CD4-positive, alpha-beta memory T cell (primary cell): ENCODE results near the gene ANAPC16. TPM values are rescaled to one million over a fixed set of nuclear protein-coding genes. Genes with fewer than 3 reads are reported as not detected.
"Not testable (repeated sequence)": the region's sequence is repeated elsewhere in the genome, so short reads cannot be mapped to it uniquely, and the experiment has no call there.

ENCODE experiments used
- CTCF ChIA-PET: fragments of 350-600 bp; sonication (Branson Sonifier 250); formaldehyde crosslinking; loops from one replicate; lab custom pipeline; 2021; ENCODE audit warnings: inconsistent platforms; ENCODE audit not compliant: partially characterized antibody; lab: Charles Lee
- POLR2A ChIA-PET: fragments of 350-600 bp; sonication (Branson Sonifier 250); formaldehyde crosslinking; loops from one replicate; lab custom pipeline; 2021; ENCODE audit not compliant: partially characterized antibody; lab: Charles Lee
- DNase-seq, 5 donors: peaks; one replicate each; pipeline versions ENCODE4 v3.0.0 to v3.0.0-alpha.2; 2020 to 2022; ENCODE audit warnings: mixed read lengths in 1 of 5
- H3K27ac ChIP-seq: one replicate; pipeline ENCODE4 v1.7.0; 2013; ENCODE audit warnings: low read depth, low read length
- H3K27me3 ChIP-seq: 2 replicates; pipeline ENCODE4 v1.7.0; 2013; ENCODE audit warnings: mild to moderate bottlenecking, low read length, moderate library complexity; ENCODE audit not compliant: insufficient read depth
- H3K36me3 ChIP-seq: 2 replicates; pipeline ENCODE4 v1.7.0; 2013; ENCODE audit warnings: mild to moderate bottlenecking, low read length, moderate library complexity; ENCODE audit not compliant: insufficient read depth
- H3K4me1 ChIP-seq: 2 replicates; pipeline ENCODE4 v1.7.0; 2013; ENCODE audit warnings: mild to moderate bottlenecking, low read length, moderate library complexity; ENCODE audit not compliant: insufficient read depth
- H3K4me3 ChIP-seq, 2 donors: one replicate each; pipeline ENCODE4 v1.7.0; 2013; ENCODE audit warnings: low read length in 2 of 2, mild to moderate bottlenecking in 1 of 2
- H3K9me3 ChIP-seq, 2 donors: one replicate each; pipeline ENCODE4 v1.7.0; 2013; ENCODE audit warnings: low read length in 2 of 2, control low read depth in 1 of 2; ENCODE audit not compliant: control insufficient read depth in 1 of 2
- H3K27ac Mint-ChIP-seq, 7 donors: one replicate each; pipeline ENCODE4 v1.8.0; 2020 to 2021; ENCODE audit warnings: mixed read lengths in 7 of 7, mild to moderate bottlenecking in 6 of 7, inconsistent platforms in 3 of 7, moderate library complexity in 3 of 7
- H3K27me3 Mint-ChIP-seq, 2 donors: one replicate each; pipeline ENCODE4 v1.8.0; 2020 to 2021; ENCODE audit warnings: mixed read lengths in 2 of 2
- H3K36me3 Mint-ChIP-seq, 2 donors: one replicate each; pipeline ENCODE4 v1.8.0; 2020 to 2021; ENCODE audit warnings: mixed read lengths in 2 of 2, inconsistent platforms in 1 of 2, mild to moderate bottlenecking in 1 of 2
- H3K4me1 Mint-ChIP-seq, 4 donors: one replicate each; pipeline ENCODE4 v1.8.0; 2020 to 2021; ENCODE audit warnings: mixed read lengths in 4 of 4, mild to moderate bottlenecking in 1 of 4
- H3K4me3 Mint-ChIP-seq, 8 donors: one replicate each; pipeline ENCODE4 v1.8.0; 2020 to 2021; ENCODE audit warnings: mixed read lengths in 8 of 8, mild to moderate bottlenecking in 7 of 8, moderate library complexity in 6 of 8, inconsistent platforms in 3 of 8
- H3K9me3 Mint-ChIP-seq, 8 donors: one replicate each; pipeline ENCODE4 v1.8.0; 2020 to 2021; ENCODE audit warnings: mixed read lengths in 8 of 8, mild to moderate bottlenecking in 5 of 8, inconsistent platforms in 3 of 8, moderate library complexity in 1 of 8
- intact Hi-C: fragments of 100-400 bp; cut with micrococcal nuclease; formaldehyde crosslinking; loops from one replicate; pipeline ENCODE4 v1.15.1; 2023
- polyA plus RNA-seq, 2 donors: library from polyadenylated mRNA; unstranded; fragments of 300-500 nt; fragmentation: Illumina TruSeq; gene quantifications; one replicate each; pipeline ENCODE4 v1.2.3, GENCODE V29; 2021
- total RNA-seq, 2 experiments: library from RNA; stranded (reverse); gene quantifications; one replicate each; pipeline ENCODE4 v1.2.3, GENCODE V29; 2021

ANAPC16 gene
- total and polyA plus RNA-seq, 4 experiments from 2014 or later = 114 to 472 (median 221) TPM

DNA sequence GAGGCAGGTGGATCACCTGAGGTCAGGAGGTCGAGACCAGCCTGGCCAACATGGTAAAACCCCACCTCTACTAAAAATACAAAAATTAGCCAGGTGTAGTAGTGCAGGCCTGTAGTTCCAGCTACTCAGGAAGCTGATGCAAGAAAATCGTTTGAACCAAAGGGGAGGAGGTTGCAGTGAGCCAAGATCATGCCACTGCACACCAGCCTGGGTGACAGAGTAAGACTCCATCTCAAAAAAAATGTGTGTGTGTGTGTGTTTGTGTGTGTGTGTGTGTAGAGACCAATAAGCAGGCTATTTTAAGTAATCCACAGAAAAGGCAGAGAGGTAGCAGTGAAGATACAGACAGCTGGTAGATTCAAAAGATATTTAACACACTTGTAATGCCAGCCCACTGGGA, 7.3 kb upstream of the ANAPC16 start:
- H3K27me3 Mint-ChIP-seq, H3K9me3 ChIP-seq, CTCF ChIA-PET, H3K27ac ChIP-seq, H3K27me3 ChIP-seq, H3K4me3 ChIP-seq, H3K9me3 Mint-ChIP-seq, intact Hi-C loops, H3K4me1 ChIP-seq, DNase-seq: not testable (repeated sequence)
- H3K27ac Mint-ChIP-seq = peak overlapping the region in 5 of 7 donors; percentile 47 to 91 (median 61)
- peaks cover 24% of the 10 kb centered on the region for H3K36me3 ChIP-seq
- H3K4me3 Mint-ChIP-seq = peak overlapping the region in 1 of 8 donors; percentile 20
- peaks cover 12 to 14% (median 12%) of the 10 kb centered on the region in 4 donors for H3K4me1 Mint-ChIP-seq
- POLR2A ChIA-PET = interaction anchor here (1.2 kb wide), 1 partner anchor 147 kb away, joined by 3 read pairs; no protein-coding TSS in a partner anchor
- peaks cover 15 to 19% of the 10 kb centered on the region in 2 donors for H3K36me3 Mint-ChIP-seq

DNA sequence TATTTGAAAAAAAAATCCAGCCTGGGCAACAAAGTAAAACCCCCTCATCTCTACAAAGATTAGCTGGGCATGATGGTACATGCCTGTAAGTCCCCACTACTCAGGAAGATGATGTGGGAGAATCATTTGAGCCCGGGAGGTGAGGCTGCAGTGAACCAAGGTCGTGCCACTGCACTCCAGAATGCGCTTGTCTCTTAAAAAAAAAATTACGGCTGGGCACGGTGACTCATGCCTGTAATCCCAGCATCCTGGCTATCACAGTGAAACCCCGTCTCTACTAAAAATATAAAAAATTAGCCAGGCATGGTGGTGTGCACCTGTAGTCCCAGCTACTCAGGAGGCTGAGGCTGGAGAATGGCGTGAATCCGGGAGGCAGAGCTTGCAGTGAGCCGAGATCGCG, 4.4 kb upstream of the ANAPC16 start:
- H3K27me3 Mint-ChIP-seq, POLR2A ChIA-PET, H3K9me3 Mint-ChIP-seq, CTCF ChIA-PET, H3K4me3 Mint-ChIP-seq, H3K9me3 ChIP-seq, H3K27me3 ChIP-seq, DNase-seq, H3K27ac ChIP-seq, H3K4me3 ChIP-seq: not testable (repeated sequence)
- H3K36me3 ChIP-seq = peaks cover 16% of the 10 kb centered on the region
- peaks cover 8 to 18% of the 10 kb centered on the region in 2 donors for H3K36me3 Mint-ChIP-seq
- peaks cover 17% of the 10 kb centered on the region for H3K4me1 ChIP-seq
- H3K27ac Mint-ChIP-seq = peak overlapping the region in 1 of 7 donors; percentile 17
- intact Hi-C loops = loop anchor here (10.0 kb wide), 1 partner anchor 47 kb away; no protein-coding TSS in a partner anchor
- H3K4me1 Mint-ChIP-seq = peaks cover 18 to 33% (median 21%) of the 10 kb centered on the region in 4 donors

DNA sequence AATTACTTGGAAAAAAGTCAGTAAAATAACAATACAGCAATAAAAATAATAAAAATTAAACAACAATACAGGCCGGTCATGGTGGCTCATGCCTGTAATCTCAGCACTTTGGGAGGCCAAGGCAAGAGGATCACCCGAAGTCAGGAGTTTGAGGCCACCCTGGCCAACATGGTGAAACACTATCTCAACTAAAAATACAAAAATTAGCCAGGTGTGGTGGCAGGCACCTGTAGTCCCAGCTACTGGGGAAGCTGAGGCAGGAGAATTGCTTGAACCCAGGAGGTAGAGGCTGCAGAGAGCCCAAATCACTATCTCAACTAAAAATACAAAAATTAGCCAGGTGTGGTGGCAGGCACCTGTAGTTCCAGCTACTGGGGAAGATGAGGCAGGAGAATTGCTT, 4.0 kb upstream of the ANAPC16 start:
- H3K27ac ChIP-seq, H3K4me3 ChIP-seq, H3K9me3 ChIP-seq, H3K9me3 Mint-ChIP-seq, H3K4me3 Mint-ChIP-seq, H3K27me3 ChIP-seq, H3K27me3 Mint-ChIP-seq, CTCF ChIA-PET, POLR2A ChIA-PET, DNase-seq: not testable (repeated sequence)
- peaks cover 8 to 21% of the 10 kb centered on the region in 2 donors for H3K36me3 Mint-ChIP-seq
- intact Hi-C loops = loop anchor here (10.0 kb wide), 1 partner anchor 47 kb away; no protein-coding TSS in a partner anchor
- Histone ChIP-seq H3K36me3 (peaks cover 16% of the 10 kb centered on the region), H3K4me1 (peaks cover 20% of the 10 kb centered on the region)
- peaks cover 19 to 37% (median 24%) of the 10 kb centered on the region in 4 donors for H3K4me1 Mint-ChIP-seq
- peak overlapping the region in 1 of 7 donors; percentile 13 for H3K27ac Mint-ChIP-seq

DNA sequence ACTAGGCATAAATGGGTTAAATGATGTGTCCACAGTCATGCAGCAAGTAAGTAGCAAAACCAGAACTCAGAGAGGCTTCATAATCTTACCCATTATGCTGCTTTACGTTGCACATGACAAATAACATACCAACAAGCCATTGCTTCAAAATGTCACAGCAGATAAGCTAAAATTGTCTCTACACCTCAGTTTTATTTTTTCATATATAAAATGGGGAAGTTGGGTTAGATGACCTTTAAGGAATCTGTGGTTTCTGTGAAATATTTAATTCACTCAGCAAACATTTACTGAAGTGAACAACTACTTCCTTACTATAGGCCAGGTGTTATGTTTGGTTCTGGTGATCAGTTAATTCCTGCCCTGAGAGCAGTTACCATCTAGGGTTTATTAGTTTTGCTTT, 2.5 kb downstream of the ANAPC16 start:
- CTCF ChIA-PET = interaction anchor here (1.0 to 9.1 kb wide), 11 partner anchors 12 to 322 kb away, joined by 3 to 89 read pairs (median 4); no protein-coding TSS in a partner anchor
- DNase-seq = no peak
- Mint-ChIP-seq H3K27ac (peak overlapping the region; percentile 33 to 97 (median 85)), H3K9me3 (no peaks in the 10 kb centered on the region), H3K27me3 (no peaks in the 10 kb centered on the region), H3K36me3 (peaks cover 13 to 31% of the 10 kb centered on the region in 2 donors), H3K4me1 (peaks cover 28 to 61% (median 45%) of the 10 kb centered on the region in 4 donors), H3K4me3 (peak overlapping the region; percentile 40 to 79 (median 68))
- peaks cover 56% of the 10 kb centered on the region for H3K4me1 ChIP-seq
- H3K27ac ChIP-seq = peak overlapping the region; percentile 30
- H3K36me3 ChIP-seq = no peaks in the 10 kb centered on the region
- H3K4me3 ChIP-seq = no peak overlapping the region
- no peaks in the 10 kb centered on the region for H3K9me3 ChIP-seq
- POLR2A ChIA-PET = interaction anchor here (0.9 to 5.7 kb wide), 9 partner anchors 10 to 132 kb away, joined by 3 to 125 read pairs (median 4); partner anchors contain the start of gene SPOCK2
- no peaks in the 10 kb centered on the region for H3K27me3 ChIP-seq
- intact Hi-C loops = loop anchor here (2.0 to 10.0 kb wide), 4 partner anchors 44 to 156 kb away; partner anchors contain the start of gene DDIT4

DNA sequence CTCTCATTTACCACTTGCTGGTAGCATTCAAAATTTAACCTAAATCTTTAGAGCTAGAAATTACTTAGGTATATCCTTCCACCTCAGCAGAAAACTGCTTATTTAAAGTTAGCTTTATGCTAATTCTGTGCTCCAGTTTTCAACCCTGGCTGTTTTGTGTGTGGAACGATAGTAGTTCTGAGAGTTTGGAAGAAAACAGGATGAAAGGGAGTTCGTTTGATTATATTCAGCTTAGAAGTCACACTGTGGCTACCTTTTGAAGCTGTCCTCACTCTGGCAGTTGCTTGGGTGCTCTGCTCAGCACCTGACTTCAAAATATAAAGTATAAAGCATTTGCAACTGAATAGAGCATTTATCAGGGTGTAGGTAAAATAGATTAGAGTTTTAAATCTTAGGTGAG, 2.9 kb downstream of the ANAPC16 start:
- POLR2A ChIA-PET = interaction anchor here (0.9 to 5.7 kb wide), 9 partner anchors 10 to 132 kb away, joined by 3 to 125 read pairs (median 4); partner anchors contain the start of gene SPOCK2
- no peaks in the 10 kb centered on the region for H3K27me3 Mint-ChIP-seq
- Histone ChIP-seq H3K4me3 (no peak overlapping the region), H3K36me3 (peaks cover 3% of the 10 kb centered on the region), H3K27me3 (no peaks in the 10 kb centered on the region), H3K4me1 (peaks cover 60% of the 10 kb centered on the region), H3K27ac (peak overlapping the region; percentile 30), H3K9me3 (no peaks in the 10 kb centered on the region)
- intact Hi-C loops = loop anchor here (2.0 to 10.0 kb wide), 4 partner anchors 44 to 156 kb away; partner anchors contain the start of gene DDIT4
- H3K27ac Mint-ChIP-seq = peak overlapping the region; percentile 33 to 97 (median 85)
- H3K4me1 Mint-ChIP-seq = peaks cover 31 to 64% (median 48%) of the 10 kb centered on the region in 4 donors
- H3K9me3 Mint-ChIP-seq = no peaks in the 10 kb centered on the region
- peaks cover 13 to 35% of the 10 kb centered on the region in 2 donors for H3K36me3 Mint-ChIP-seq
- DNase-seq = no peak
- CTCF ChIA-PET = interaction anchor here (1.0 to 9.1 kb wide), 13 partner anchors 11 to 322 kb away, joined by 3 to 89 read pairs (median 4); no protein-coding TSS in a partner anchor
- H3K4me3 Mint-ChIP-seq = peak overlapping the region; percentile 40 to 79 (median 68)

- Histone ChIP-seq H3K4me3 (no peak overlapping the region), H3K9me3 (no peaks in the 10 kb centered on the region), H3K27ac (peak overlapping the region; percentile 18), H3K36me3 (peaks cover 8% of the 10 kb centered on the region), H3K4me1 (peaks cover 61% of the 10 kb centered on the region), H3K27me3 (no peaks in the 10 kb centered on the region)
- Mint-ChIP-seq H3K27ac (peak overlapping the region; percentile 48 to 97 (median 85)), H3K27me3 (no peaks in the 10 kb centered on the region), H3K4me1 (peaks cover 35 to 69% (median 52%) of the 10 kb centered on the region in 4 donors), H3K4me3 (peak overlapping the region in 7 of 8 donors; percentile 40 to 79 (median 67)), H3K9me3 (no peaks in the 10 kb centered on the region), H3K36me3 (peaks cover 13 to 39% of the 10 kb centered on the region in 2 donors)
- POLR2A ChIA-PET = interaction anchor here (0.9 to 5.7 kb wide), 9 partner anchors 9 to 133 kb away, joined by 3 to 125 read pairs (median 4); partner anchors contain the start of gene SPOCK2
- DNase-seq = no peak
- CTCF ChIA-PET = interaction anchor here (1.0 to 9.1 kb wide), 14 partner anchors 11 to 323 kb away, joined by 3 to 89 read pairs (median 4); no protein-coding TSS in a partner anchor
- intact Hi-C loops = loop anchor here (2.0 to 10.0 kb wide), 4 partner anchors 43 to 157 kb away; partner anchors contain the start of gene DDIT4
These were observed 3.5 kb downstream of the ANAPC16 start for GRCh38 chr10:72219235-72219814.

DNA sequence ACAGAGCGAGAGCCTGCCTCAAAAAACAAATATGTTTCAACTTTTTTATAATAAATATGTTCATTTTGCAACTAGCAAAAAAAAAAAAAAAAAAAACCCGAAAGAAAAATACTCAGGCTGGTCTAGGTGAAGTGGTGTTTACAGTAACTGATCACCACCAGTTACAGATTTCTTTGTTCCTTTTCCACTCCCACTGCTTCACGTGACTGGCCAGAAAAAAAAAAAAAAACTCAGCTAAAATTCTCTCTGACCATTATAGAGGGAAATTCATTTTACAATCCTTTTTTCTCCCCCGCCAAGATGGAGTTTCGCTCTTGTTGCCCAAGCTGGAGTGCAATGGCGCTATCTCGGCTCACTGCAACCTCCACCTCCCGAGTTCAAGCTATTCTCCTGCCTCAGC, 4.8 kb downstream of the ANAPC16 start:
- H3K36me3 ChIP-seq = peaks cover 14% of the 10 kb centered on the region
- no peaks in the 10 kb centered on the region for H3K27me3 ChIP-seq
- Mint-ChIP-seq H3K4me3 (no peak overlapping the region), H3K27me3 (no peaks in the 10 kb centered on the region), H3K4me1 (peaks cover 31 to 63% (median 46%) of the 10 kb centered on the region in 4 donors), H3K27ac (peak overlapping the region in 3 of 7 donors; percentile 27 to 88 (median 46)), H3K9me3 (no peaks in the 10 kb centered on the region), H3K36me3 (peaks cover 13 to 39% of the 10 kb centered on the region in 2 donors)
- no peak overlapping the region for H3K27ac ChIP-seq
- DNase-seq = no peak
- H3K9me3 ChIP-seq = no peaks in the 10 kb centered on the region
- H3K4me1 ChIP-seq = peaks cover 51% of the 10 kb centered on the region
- intact Hi-C loops = no loop called here
- no peak overlapping the region for H3K4me3 ChIP-seq
- POLR2A ChIA-PET = interaction anchor here (0.6 to 0.9 kb wide), 4 partner anchors 116 to 1923 kb away, joined by 3 to 4 read pairs (median 4); partner anchors contain the start of gene DNAJB12
- CTCF ChIA-PET = interaction anchor here (0.6 to 9.1 kb wide), 13 partner anchors 11 to 310 kb away, joined by 3 to 89 read pairs (median 3); no protein-coding TSS in a partner anchor
